ENCODE results near the gene SRP68.
"Not testable (repeated sequence)": the region's sequence is repeated elsewhere in the genome, so short reads cannot be mapped to it uniquely, and the experiment has no call there.

The SRP68 gene

DNA sequence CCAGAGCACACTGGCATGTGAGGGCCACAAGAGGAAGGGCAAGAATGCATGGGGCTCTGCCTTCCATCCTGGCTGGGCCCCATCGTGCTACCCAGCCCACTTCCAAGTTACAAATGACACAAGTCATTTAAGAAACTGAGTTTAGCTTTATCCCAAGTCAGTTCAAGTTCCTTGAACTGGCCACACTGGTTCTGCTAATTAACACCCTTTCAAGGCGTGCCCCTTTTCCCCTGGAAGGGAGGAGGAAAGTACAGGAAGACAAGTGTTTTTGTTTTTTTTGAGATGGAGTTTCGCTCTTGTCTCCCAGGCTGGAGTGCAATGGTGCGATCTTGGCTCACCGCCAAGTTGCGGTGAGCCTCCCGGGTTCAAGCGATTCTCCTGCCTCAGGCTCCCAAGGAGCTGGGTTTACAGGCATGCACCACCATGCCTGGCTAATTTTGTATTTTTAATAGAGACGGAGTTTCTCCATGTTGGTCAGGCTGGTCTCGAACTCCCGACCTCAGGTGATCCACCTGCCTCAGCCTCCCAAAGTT is 27.8 kb downstream of the SRP68 start:
- not testable (repeated sequence) for DNase-seq

DNA sequence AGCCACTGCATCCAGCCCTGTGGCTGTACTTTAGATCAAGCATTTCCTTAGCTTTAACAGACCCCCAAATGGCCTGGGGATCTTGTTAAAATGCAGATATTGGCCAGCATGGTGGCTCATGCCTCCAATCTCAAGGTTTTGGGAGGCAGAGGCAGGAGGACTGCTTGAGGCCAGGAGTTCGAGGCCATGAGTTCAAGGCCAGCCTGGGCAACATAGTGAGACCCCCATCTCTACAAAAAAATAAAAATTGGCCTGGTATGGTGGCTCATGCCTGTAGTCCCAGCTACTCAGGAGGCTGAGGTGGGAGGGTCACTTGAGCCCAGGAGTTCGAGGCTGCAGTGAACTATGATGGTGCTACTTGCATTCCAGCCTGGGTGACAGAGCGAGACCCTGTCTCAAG is 29.4 kb downstream of the SRP68 start:
- DNase-seq = not testable (repeated sequence)

DNA sequence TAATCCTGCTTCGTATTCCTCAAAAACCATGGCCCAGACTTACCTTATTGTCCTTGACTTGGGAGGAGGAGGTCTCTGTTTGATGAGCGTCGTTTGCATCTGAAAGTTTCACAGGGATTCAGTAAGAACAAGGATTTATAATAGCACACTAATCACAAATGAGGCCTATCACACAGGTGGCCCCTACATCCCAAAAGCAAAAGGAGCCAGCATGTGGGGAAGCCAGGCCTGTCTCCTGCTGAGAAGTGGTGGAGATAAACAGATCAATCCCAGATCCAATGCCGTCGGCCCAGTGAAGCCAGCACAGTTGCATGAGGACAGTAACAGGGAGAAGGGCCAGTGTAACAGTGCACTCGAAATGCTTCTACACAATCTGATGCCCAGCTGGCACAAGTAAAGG is 31.9 kb downstream of the SRP68 start:
- DNase-seq = no peak

DNA sequence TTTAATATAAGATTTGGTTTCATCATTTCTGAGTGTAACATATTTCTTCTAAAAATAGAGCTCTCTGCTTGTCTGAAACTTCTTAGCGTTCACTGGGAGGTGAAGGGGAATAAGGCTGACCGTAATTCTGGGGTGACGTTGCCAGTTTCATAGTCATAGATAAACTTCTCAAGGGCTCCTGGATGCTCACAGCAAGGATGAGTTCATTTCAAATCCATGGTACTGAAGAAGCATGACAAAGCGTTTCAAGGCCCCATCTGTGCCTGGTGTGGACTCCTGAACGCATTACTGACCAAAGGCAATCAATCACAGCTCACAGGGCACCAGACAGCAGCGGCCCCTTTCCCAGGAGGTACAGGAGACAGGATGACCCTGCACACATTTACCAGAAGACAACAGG is 33.2 kb downstream of the SRP68 start:
- no peak for DNase-seq

DNA sequence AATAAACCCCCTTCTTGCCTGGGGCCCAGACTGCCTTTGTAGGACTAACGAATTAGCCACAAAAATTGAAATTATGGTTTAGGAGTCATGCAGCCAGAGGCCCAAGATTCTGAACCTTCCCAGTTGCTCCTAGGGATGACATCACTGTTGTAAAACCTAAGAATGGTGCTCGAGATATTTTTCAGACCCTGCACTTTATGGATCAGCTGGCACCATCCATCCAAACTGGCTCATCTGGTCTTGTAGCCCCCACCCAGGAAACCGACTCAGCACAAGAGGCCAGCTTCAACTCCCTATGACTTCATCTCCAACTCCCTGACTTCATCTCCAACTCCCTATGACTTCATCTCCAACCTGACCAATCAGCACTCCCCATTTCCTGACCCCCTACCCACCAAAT is 34.3 kb downstream of the SRP68 start:
- no peak for DNase-seq

DNA sequence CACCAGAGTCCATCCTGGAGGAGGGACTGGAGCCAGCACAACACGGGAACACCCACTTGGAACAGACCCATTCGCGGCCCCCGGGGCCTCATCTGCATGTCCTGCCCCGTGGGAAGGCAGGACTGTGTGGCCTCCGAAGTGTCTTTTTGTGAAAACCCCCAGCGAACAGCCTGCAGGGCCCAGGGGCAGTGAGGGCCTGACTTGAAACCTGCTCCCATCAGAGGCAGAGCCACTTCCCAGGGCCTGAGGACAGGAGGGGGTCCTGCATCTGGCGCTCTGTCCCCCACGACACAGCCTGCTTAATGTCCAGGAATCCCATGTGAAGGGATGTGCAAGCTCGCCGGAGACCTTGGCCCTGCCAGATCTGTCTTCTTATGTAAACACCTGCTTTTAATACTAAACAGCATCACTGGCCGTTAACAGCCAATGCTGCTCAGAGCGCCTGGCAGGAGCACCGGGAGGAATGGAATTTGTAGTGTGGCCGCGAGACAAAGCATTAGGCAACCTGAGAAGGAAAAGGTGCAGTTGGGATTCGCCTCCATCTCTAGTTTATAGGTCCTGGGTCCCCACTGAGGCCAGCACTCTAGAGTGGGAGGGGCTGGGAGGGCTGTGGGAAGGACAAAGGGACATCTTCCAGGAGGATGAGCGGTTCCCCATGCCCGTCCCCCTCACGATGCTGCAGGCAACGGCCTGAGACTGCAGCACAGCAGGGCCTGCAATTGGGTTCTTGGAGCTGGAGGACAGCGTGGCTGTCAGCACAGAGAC is 35.6 kb downstream of the SRP68 start:
- DNase-seq = peak; percentile 2

DNA sequence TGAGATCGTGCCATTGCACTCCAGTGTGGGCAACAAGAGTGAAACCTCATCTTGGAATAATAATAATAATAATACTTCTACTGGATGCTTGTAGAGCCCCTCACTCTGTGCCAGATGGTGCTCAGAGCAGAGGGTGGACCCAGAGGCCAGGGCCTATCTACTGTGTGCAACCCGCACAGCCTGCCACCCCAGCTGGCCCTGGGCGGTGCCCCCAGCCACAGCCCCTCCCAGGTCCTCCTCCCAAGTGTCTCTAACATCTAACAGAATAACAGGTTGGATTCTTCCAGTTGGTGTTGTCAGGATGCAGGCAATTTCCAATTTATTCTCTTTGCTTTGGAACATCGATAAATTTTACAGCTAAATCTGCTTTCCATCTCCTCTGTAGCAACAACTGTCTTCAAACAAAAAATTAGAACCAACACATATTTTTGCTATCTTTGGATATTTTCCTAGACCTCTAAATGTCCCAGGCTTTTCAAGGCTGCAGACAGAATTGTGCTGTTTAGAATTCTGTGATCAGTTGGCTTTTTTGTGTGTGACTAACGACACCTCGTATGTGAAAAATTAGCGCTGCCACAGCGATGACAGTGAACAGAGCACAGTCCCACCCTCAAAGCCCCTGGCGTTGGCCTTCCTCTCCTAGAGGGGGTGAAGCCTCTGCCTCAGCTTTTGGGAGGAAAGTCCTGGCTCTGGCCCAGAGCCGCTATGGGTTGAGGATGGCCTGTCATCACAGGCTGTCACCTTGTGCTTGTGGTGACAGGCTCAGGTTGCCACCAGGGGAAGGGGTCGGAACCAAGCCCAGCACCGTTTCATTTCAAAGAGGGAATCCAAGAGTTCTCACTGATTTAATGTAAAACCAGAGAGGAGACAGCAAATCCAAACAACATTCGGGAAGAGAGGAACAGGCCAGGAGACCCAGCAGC is 37.6 kb downstream of the SRP68 start:
- no peak for DNase-seq

DNA sequence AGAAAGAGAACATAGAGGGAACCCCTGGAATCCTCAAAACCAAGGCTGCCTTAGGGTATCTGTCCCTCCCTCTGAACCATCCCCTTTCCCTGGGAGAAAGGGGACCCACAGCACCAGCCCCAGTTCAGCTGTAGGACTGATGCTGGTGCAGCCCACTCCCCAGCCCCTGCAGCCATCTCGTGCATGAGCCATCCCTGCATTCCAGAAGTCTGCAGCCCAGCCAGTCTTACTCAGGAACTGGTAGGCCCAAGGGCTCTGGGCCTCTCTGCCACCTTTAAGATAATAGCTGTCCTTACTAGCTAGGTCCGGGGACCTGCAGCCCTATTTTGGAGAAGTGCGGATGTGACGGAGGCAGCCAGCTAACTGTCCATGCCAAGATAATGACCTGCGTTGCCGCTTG is 39.2 kb downstream of the SRP68 start:
- DNase-seq = no peak

DNA sequence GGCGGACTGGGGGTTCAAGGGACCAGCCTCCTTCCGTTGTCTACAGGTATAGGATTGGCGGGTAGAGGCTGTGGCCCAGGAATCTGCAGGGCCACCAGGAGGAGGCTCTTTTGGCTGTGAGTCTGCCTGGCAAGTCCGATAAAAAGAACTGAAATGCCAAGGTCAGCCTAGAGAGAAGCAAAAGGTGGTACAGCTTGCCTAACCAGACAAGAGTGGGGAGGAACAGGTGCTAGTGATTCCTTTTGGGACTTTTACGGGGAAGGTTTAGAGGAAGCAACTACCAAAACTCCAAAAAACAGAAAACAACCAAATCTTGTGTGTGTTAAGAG is 39.6 kb downstream of the SRP68 start:
- no peak for DNase-seq

DNA sequence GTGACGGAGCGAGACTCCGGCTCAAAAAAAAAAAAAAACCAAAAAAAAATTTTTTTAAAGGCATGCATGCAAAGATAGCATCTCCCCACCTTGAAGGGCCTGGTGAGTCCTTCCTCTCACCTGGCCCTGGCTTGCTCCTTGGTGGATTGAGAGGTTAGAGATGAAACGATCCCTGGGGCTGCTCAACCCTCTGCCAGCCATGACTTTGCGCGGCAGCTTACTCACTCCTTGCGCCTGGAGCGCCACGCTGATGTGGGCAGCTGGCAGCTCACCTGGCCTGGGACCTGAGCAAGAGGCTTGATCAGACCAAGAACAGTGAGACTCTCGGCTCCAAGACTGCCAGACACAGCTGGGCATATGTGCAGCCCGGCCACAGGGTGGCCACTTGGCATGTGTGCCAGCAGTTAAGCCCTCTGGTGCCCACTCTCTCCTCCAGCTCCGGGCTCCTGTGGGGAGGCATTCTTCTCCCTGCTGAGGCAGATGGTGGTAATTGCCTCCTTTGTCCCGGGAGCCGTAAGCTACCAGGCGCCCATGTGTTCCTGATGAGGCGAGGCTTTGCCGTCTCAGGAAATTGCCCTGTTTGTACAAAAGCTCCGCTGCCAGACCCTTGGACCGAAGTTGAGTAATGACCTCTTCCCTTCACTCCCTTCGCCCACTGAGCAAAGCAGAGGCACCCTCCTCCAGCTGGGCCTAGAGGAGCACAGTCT is 40.1 kb downstream of the SRP68 start:
- DNase-seq = peak; percentile 8

DNA sequence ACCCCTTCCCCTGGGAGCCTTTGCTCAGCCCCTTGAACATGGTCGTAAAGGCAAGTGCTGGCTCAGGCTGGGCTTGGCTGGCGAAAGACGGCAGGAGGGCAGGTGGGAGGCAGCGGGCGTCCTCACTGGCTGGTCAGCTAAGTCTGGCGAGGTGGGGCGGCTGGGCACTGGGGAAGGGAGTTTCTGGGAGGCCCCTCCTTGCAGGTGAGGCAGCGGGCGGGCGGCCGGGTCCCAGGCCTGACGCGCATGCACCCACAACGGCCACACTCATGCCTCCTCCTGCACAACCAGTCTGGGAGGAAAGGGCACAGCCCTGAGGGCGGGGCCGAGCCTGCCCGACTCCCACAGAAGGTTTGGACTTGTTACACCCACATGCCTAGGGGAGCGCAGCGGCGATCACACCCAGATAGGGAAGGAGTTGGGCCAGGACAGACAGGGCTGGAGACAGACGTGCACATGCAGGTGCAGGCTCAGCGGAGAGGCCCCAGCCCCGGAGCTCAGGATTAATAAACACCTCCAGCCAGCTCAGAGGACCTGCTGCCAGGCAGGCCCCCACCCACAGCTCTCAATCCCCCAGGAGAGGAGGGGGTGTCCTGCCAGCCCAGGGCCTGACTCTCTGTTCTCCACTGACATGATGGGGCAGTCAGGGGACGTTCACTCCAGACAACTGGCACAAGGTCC is 45.0 kb downstream of the SRP68 start, which contains the start of gene EVPL:
Gene EVPL, minus strand, starts transcription at position 148 of the 681 bp plus-strand sequence. Its CDS starts 108 bp downstream, at position 40.
- DNase-seq = no peak

DNA sequence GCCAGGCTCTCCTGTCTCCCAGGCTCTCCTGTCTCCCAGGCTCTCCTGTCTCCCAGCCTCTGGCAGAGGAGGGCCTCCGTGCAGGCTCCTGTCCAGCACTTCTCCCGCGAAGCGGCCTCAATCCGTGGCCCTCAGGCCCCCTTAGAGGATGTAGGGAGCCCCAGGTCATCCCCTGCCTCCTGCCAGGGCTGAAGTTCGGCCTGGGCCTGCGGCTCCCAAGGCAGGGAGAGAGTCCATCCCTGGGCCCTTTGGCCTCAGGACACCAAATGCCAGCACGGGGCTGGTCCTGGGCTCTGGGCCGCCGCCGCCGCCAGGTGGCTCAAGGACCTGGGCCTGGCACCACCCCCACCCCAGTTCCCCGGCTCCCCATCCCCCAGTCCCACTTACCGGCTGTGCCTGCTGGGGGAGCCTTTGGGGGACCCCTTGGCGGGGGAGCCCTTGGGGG is 45.6 kb downstream of the SRP68 start:
- DNase-seq = no peak

DNA sequence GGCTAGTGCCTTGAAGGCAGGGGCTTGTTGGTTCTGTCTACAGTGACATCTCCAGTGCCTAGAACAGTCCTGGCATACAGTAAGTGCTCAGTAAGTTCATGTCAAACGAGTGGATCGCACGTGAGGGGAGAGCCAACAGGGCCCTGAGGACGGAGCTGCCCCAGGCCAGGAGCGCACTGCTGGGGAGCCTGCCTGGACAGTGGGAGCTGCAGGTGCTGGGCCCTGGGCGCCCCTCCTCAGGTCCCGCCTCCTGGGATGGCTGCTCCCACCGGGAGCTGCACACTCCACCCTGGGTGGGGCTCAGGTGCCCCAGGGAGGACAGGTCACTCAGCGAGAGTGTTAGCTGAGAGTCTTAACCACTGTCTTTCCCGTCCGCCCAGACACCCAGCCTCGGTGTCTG is 47.0 kb downstream of the SRP68 start:
- DNase-seq = no peak

DNA sequence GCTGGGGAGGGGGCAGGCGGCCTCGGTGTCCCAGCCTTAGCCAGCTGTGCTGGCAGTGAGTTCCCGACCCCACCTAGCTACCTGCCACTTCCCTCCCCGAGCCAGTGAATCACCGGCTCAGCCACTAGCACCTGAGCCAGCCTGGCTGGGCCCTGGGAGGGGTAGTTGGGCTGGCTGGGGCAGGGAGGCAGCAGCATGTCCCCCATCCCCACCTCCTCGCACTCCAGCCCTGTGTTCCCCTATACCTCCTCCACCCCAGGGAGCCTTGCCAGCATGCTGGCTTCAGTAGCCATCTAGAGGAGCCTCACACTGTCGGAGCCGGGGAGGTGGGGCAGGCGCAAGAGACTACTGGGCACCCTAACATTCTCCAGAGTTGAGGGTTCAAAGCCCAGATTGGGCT is 48.0 kb downstream of the SRP68 start:
- DNase-seq = no peak

DNA sequence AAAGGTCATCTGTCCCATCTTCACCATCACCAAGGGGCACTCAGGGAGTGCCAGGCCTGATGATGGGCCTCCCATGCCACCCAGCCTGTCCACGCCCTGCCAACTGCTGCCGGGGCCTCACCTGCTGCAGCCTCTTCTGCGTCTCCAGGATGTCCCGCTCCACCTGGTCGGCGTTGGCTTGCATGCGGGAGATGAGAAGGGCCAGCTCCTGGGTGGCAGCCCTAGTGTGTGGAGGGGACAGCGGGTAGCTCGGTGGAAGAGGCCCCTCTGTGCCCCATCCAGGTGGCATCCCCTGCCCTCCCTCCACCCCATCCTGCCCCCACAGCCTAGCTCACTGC is 48.4 kb downstream of the SRP68 start:
- DNase-seq = no peak

DNA sequence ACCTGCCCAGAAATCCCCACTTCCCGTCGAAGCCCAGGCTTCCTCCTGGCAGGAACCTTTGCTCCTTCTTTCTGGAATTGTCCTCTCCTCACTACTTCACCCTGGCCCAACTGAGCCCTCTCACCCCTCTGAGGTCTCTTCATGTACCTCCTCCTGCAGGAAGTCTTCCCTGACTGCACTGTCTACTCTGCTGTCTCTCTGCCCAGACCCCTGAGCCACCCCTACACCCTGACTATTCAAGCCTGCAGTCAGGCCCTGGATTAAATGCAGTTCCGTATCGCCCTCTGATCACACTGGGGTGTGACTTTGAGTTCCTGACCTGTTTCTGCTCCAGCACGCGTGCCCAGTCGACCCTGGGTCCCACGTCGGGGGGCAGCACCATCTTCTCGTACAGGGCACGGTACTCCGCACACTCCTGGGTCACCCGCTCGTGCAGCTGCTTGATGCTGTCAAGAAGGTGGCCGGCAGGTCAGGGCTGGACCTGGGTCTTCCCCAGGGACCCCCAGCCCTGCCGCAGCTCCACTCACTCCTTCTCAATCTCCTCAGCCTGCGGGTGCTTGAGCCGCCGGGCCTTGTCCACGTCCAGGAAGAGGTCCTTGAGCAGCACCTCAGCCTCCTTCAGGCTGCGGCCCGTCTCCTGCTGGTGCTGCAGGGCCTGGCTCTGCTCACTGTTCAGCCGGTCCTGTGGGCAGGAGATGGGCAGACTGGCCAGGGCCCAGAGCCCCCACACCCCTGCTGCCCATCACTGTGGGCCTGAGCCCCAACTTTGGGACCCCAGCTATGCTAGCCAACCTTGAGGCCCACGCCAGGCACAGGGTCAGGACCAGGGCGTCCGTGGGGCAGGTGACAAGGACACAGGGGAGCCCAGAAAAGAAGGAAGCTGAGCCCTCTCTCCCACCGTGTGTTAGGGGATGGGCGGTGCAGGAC is 49.1 kb downstream of the SRP68 start:
- DNase-seq = no peak

DNA sequence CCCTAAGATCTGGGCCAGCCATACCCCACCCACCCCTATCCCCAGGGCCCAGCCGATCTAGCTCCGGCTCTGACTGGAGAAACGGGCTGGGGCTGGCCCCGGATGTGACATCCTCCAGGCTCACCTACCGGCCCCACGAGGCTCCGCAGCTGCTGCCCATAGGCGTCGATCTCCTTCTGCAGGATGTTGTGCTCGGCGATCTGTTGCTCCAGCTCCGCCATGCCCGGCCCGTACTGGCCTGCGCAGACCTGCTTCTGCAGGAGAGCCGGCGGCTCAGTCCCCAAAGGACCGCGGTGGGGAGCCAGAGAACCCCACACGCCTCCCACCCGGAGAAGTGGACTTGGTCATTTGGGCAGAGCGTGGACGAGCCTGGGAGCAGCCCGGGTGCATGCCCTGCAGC is 50.0 kb downstream of the SRP68 start:
- no peak for DNase-seq

DNA sequence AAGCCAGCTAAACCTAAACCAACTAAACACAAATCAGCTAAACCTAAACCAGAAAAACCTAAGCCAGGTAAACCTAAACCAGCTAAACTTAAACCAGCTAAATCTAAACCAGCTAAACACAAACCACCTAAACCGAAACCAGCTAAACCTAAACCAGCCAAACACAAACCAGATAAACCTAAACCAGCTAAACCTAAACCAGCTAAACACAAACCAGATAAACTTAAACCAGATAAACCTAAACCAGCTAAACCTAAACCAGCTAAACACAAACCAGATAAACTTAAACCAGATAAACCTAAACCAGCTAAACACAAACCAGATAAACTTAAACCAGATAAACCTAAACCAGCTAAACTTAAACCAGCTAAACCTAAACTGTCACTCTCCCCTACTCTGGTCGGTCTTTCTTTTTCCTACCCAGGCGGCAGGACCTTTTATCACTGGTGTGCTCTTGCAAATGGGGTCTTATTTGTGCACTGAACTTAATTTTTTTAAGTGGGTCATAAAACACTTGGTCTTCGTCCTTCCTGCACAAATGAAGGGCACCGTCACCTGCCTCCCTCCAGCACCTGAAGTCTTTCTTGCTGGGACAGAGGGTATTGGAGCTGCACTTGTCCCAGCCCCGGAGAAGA is 52.4 kb downstream of the SRP68 start:
- DNase-seq = no peak

DNA sequence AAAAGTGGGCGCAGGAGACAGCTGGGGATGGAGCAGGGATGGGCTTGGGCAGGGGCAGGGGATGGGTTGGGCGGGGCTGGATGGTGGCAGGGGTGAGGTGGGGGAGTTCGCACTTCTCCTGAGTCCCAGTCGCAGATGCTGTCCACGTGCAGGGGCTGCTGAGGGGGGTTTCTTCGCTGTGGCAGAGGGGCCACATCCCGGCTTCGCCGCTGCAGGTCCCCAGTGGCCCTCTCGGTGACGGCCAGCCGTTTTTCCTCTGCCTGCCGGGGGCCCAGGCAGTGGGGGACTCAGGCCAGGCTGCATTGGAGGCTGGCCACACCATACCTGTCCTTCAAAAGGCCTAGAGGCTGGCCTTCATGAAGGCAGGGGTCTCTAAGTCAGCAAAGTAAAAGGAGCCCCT is 53.5 kb downstream of the SRP68 start:
- DNase-seq = no peak

DNA sequence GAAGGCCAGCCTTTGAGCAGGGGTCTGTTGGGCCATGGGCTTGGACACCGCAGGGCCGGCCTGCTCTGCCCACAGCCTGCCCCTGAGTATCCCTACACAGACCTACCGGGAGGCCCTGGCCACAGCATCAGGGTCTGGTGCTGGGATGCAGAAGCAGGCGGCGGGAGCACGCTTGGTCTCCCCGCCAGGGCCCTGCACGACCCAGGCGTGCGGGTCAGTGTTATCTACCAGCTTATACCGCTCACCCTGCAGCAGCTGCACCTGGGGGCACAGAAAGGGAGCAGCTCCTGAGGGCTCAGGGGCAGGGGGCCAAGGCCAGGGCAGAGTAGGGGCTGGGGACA is 54.0 kb downstream of the SRP68 start:
- DNase-seq = no peak
